ENCODE data around the gene PARPBP. TPM values are rescaled to one million over a fixed set of nuclear protein-coding genes. Genes with fewer than 3 reads are reported as not detected.
"Not testable (repeated sequence)": the region's sequence is repeated elsewhere in the genome, so short reads cannot be mapped to it uniquely, and the experiment has no call there.

The PARPBP gene, protein sequence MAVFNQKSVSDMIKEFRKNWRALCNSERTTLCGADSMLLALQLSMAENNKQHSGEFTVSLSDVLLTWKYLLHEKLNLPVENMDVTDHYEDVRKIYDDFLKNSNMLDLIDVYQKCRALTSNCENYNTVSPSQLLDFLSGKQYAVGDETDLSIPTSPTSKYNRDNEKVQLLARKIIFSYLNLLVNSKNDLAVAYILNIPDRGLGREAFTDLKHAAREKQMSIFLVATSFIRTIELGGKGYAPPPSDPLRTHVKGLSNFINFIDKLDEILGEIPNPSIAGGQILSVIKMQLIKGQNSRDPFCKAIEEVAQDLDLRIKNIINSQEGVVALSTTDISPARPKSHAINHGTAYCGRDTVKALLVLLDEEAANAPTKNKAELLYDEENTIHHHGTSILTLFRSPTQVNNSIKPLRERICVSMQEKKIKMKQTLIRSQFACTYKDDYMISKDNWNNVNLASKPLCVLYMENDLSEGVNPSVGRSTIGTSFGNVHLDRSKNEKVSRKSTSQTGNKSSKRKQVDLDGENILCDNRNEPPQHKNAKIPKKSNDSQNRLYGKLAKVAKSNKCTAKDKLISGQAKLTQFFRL
- 7.5 TPM for total RNA-seq (ENCODE audit: unreplicated experiment)
- long read RNA-seq, partial matches to known transcripts, result 0 of 6 reads
- long read RNA-seq, other reads (novel, unspliced or antisense), result 4 of 6 reads

- H3K9me3 Mint-ChIP-seq (ENCODE audit: unreplicated experiment), result no peaks in the 10 kb centered on the region
- DNase-seq (ENCODE audit: low spot score), result peak; percentile 90
- H3K4me1 Mint-ChIP-seq (ENCODE audit: unreplicated experiment), result peaks cover 12% of the 10 kb centered on the region
- peaks cover 4% of the 10 kb centered on the region for H3K36me3 Mint-ChIP-seq (ENCODE audit: low read depth, unreplicated experiment)
- peak within 1 kb of the TSS; percentile 88 for H3K27ac Mint-ChIP-seq (ENCODE audit: unreplicated experiment)
- peak within 1 kb of the TSS; percentile 95 for H3K4me3 Mint-ChIP-seq (ENCODE audit: unreplicated experiment)
- H3K27me3 Mint-ChIP-seq (ENCODE audit: unreplicated experiment), result no peaks in the 10 kb centered on the region
- TF ChIP-seq CTCF (IDR thresholded peaks at IDR 0.05; ENCODE audit: unreplicated experiment), result no peak
Measured at GRCh38 chr12:102119674-102120563, at the start of gene PARPBP, which contains the start of gene NUP37. TSS of gene PARPBP (plus strand) at chr12:102120183. CDS start at chr12:102123889, 3,706 bp downstream. TSS of gene NUP37 (minus strand) at chr12:102120114. CDS start at chr12:102118518, 1,596 bp downstream.

- not testable (repeated sequence) for H3K27me3 Mint-ChIP-seq (ENCODE audit: unreplicated experiment); H3K4me3 Mint-ChIP-seq (ENCODE audit: unreplicated experiment); H3K9me3 Mint-ChIP-seq (ENCODE audit: unreplicated experiment); DNase-seq (ENCODE audit: low spot score); H3K36me3 Mint-ChIP-seq (ENCODE audit: low read depth, unreplicated experiment); H3K27ac Mint-ChIP-seq (ENCODE audit: unreplicated experiment)
- peaks cover 15% of the 10 kb centered on the region for H3K4me1 Mint-ChIP-seq (ENCODE audit: unreplicated experiment)
Measured at GRCh38 chr12:102072092-102072491, 47.9 kb upstream of the PARPBP start.

GRCh38 chr12:102080842-102081241, 39.1 kb upstream of the PARPBP start:
- H3K36me3 Mint-ChIP-seq (ENCODE audit: low read depth, unreplicated experiment), result no peaks in the 10 kb centered on the region
- H3K9me3 Mint-ChIP-seq (ENCODE audit: unreplicated experiment), result no peaks in the 10 kb centered on the region
- no peak overlapping the region for H3K4me3 Mint-ChIP-seq (ENCODE audit: unreplicated experiment)
- TF ChIP-seq CTCF (IDR thresholded peaks at IDR 0.05; ENCODE audit: unreplicated experiment), result no peak
- H3K27ac Mint-ChIP-seq (ENCODE audit: unreplicated experiment), result no peak overlapping the region
- no peaks in the 10 kb centered on the region for H3K27me3 Mint-ChIP-seq (ENCODE audit: unreplicated experiment)
- H3K4me1 Mint-ChIP-seq (ENCODE audit: unreplicated experiment), result no peaks in the 10 kb centered on the region
- no peak for DNase-seq (ENCODE audit: low spot score)

DNA sequence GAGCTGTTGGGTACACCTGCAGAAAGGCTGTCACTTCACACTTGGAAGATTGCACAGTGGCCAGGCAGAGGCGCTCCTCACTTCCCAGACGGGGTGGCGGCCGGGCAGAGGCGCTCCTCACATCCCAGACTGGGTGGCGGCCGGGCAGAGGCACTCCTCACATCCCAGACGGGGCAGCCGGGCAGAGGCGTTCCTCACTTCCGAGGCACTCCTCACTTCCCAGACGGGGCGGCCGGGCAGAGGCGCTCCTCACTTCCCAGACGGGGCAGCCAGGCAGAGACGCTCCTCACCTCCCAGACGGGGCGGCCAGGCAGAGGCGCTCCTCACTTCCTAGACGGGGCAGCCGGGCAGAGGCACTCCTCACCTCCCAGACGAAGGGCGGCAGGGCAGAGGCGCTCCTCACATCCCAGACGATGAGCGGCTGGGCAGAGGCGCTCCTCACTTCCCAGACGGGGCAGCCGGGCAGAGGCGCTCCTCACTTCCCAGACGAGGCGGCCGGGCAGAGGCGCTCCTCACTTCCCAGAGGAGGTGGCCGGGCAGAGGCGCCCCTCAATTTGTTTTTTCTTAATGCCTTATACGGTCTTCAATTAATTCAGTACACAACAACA, 30.7 kb upstream of the PARPBP start:
- H3K9me3 Mint-ChIP-seq (ENCODE audit: unreplicated experiment); DNase-seq (ENCODE audit: low spot score); H3K4me1 Mint-ChIP-seq (ENCODE audit: unreplicated experiment); H3K36me3 Mint-ChIP-seq (ENCODE audit: low read depth, unreplicated experiment); H3K27ac Mint-ChIP-seq (ENCODE audit: unreplicated experiment); H3K27me3 Mint-ChIP-seq (ENCODE audit: unreplicated experiment): not testable (repeated sequence)
- peak overlapping the region; percentile 73 for H3K4me3 Mint-ChIP-seq (ENCODE audit: unreplicated experiment)

DNA sequence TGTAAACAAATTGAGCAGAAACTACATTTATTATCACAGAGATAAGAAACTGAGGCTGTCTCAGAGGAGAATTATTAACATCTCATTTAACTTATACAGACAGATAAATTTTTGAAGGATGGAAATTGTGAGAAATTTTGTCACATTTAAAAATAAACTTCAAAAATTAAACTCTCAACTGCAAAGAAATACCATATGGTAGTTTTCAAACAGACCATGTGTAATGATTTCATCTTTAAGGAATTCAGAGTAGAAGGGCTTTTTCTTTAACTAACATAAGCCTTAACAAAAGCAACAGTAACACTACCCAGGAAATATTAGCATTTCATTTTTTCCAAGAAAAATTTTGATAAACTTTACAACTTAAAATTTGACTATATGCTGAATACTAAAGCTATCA, 26.7 kb upstream of the PARPBP start:
- H3K4me1 Mint-ChIP-seq (ENCODE audit: unreplicated experiment), result no peaks in the 10 kb centered on the region
- H3K27ac Mint-ChIP-seq (ENCODE audit: unreplicated experiment), result no peak overlapping the region
- H3K4me3 Mint-ChIP-seq (ENCODE audit: unreplicated experiment), result no peak overlapping the region
- TF ChIP-seq CTCF (IDR thresholded peaks at IDR 0.05; ENCODE audit: unreplicated experiment), result no peak
- peaks cover 8% of the 10 kb centered on the region for H3K36me3 Mint-ChIP-seq (ENCODE audit: low read depth, unreplicated experiment)
- no peak for DNase-seq (ENCODE audit: low spot score)
- peaks cover 3% of the 10 kb centered on the region for H3K9me3 Mint-ChIP-seq (ENCODE audit: unreplicated experiment)
- H3K27me3 Mint-ChIP-seq (ENCODE audit: unreplicated experiment), result no peaks in the 10 kb centered on the region
